WTC11 (cell line): Measurements from ENCODE around the gene SOX18. TPM values are rescaled to one million over a fixed set of nuclear protein-coding genes. Genes with fewer than 3 reads are reported as not detected.

Experiments used
- ATAC-seq: fragments of 200-7000 bp; cut with Tn5 transposase; 2 replicates; pipeline ENCODE4 v1.10.0; 2021; ENCODE audit warnings: mild to moderate bottlenecking, moderate library complexity
- CTCF ChIA-PET: fragments of 300-600 bp; sonication (Branson Sonifier 250); formaldehyde crosslinking; loops from one replicate; lab custom pipeline; 2021; ENCODE audit warnings: antibody characterized with exemption; lab: Charles Lee
- POLR2A ChIA-PET: fragments of 350-600 bp; sonication (Branson Sonifier 250); formaldehyde crosslinking; loops from one replicate; lab custom pipeline; 2021; ENCODE audit warnings: antibody characterized with exemption; lab: Charles Lee
- DNase-seq: peaks from one replicate; pipeline ENCODE4 v3.0.0; 2021; ENCODE audit warnings: low spot score
- H3K27ac Mint-ChIP-seq: 2 replicates; pipeline ENCODE4 v1.8.0; 2021; ENCODE audit warnings: mixed read lengths
- H3K27me3 Mint-ChIP-seq: 2 replicates; pipeline ENCODE4 v1.8.0; 2021; ENCODE audit warnings: low read depth, mild to moderate bottlenecking, moderate library complexity, mixed read lengths
- H3K36me3 Mint-ChIP-seq: 2 replicates; pipeline ENCODE4 v1.8.0; 2021; ENCODE audit warnings: mixed read lengths
- H3K4me1 Mint-ChIP-seq: 2 replicates; pipeline ENCODE4 v1.8.0; 2022; ENCODE audit warnings: mixed read lengths
- H3K4me3 Mint-ChIP-seq: 2 replicates; pipeline ENCODE4 v1.8.0; 2021; ENCODE audit warnings: mild to moderate bottlenecking, moderate library complexity, mixed read lengths
- H3K9me3 Mint-ChIP-seq: 2 replicates; pipeline ENCODE4 v1.8.0; 2021; ENCODE audit warnings: mixed read lengths
- ATF1 ChIP-seq: sonication (generic); formaldehyde crosslinking; IDR thresholded peaks from 2 replicates; pipeline ENCODE4 v1.8.1; 2023; ENCODE audit warnings: mild to moderate bottlenecking, moderate library complexity, missing genetic modification reagents
- CBFB ChIP-seq: sonication (generic); formaldehyde crosslinking; IDR thresholded peaks from 2 replicates; pipeline ENCODE4 v1.8.1; 2022; ENCODE audit warnings: mild to moderate bottlenecking, low read depth, missing genetic modification reagents
- CREB1 ChIP-seq: sonication (generic); formaldehyde crosslinking; IDR thresholded peaks from 2 replicates; pipeline ENCODE4 v1.8.0; 2023; ENCODE audit warnings: mild to moderate bottlenecking, missing genetic modification reagents
- CREM ChIP-seq: sonication (generic); formaldehyde crosslinking; IDR thresholded peaks from 2 replicates; pipeline ENCODE4 v1.8.1; 2022; ENCODE audit warnings: mild to moderate bottlenecking, missing genetic modification reagents, moderate library complexity
- CTCF ChIP-seq: fragments of 200-600 bp; IDR thresholded peaks from 2 replicates; pipeline ENCODE4 v1.8.0; 2022; ENCODE audit warnings: antibody characterized with exemption
- GABPB1 ChIP-seq: sonication (generic); formaldehyde crosslinking; IDR thresholded peaks from 2 replicates; pipeline ENCODE4 v1.8.1; 2023; ENCODE audit warnings: mild to moderate bottlenecking, missing genetic modification reagents
- JAZF1 ChIP-seq: fragments of 250-450 bp; sonication (Bioruptor Pico); IDR thresholded peaks from 2 replicates; pipeline ENCODE4 v1.9.0; 2021; ENCODE audit warnings: moderate library complexity, mild to moderate bottlenecking, inconsistent platforms
- PREB ChIP-seq: sonication (generic); formaldehyde crosslinking; IDR thresholded peaks from 2 replicates; pipeline ENCODE4 v1.8.1; 2022; ENCODE audit warnings: mild to moderate bottlenecking, missing genetic modification reagents, moderate library complexity, borderline replicate concordance
- PRRX2 ChIP-seq: fragments of 250-450 bp; sonication (Bioruptor Pico); IDR thresholded peaks from 2 replicates; pipeline ENCODE4 v1.8.0; 2021; ENCODE audit warnings: mild to moderate bottlenecking
- RELA ChIP-seq: sonication (generic); formaldehyde crosslinking; IDR thresholded peaks from 2 replicates; pipeline ENCODE4 v1.8.1; 2022; ENCODE audit warnings: missing genetic modification reagents, mild to moderate bottlenecking, borderline replicate concordance
- SMAD3 ChIP-seq: sonication (generic); formaldehyde crosslinking; IDR thresholded peaks from 2 replicates; pipeline ENCODE4 v1.8.0; 2022; ENCODE audit warnings: missing genetic modification reagents, mild to moderate bottlenecking, borderline replicate concordance
- TCF7 ChIP-seq: sonication (generic); formaldehyde crosslinking; IDR thresholded peaks from 2 replicates; pipeline ENCODE4 v1.8.0; 2022; ENCODE audit warnings: mild to moderate bottlenecking, low read depth, missing genetic modification reagents, moderate library complexity
- TEAD1 ChIP-seq: sonication (generic); formaldehyde crosslinking; IDR thresholded peaks from 2 replicates; pipeline ENCODE4 v1.8.0; 2022; ENCODE audit warnings: mild to moderate bottlenecking, missing genetic modification reagents
- USF1 ChIP-seq: sonication (generic); formaldehyde crosslinking; IDR thresholded peaks from 2 replicates; pipeline ENCODE4 v1.8.0; 2022; ENCODE audit warnings: mild to moderate bottlenecking, missing genetic modification reagents
- ZNF138 ChIP-seq: sonication (generic); formaldehyde crosslinking; conservative IDR thresholded peaks from 2 replicates; pipeline ENCODE4 v1.8.1; 2022; ENCODE audit warnings: mild to moderate bottlenecking, moderate library complexity, missing genetic modification reagents
- ZNF396 ChIP-seq: fragments of 250-450 bp; sonication (Bioruptor Pico); IDR thresholded peaks from 2 replicates; pipeline ENCODE4 v1.8.0; 2021; ENCODE audit warnings: mild to moderate bottlenecking, moderate library complexity, borderline replicate concordance
- total RNA-seq: library from RNA; stranded (reverse); gene quantifications from 3 replicates; pipeline ENCODE4 v1.2.3, GENCODE V29; 2021
- TF ChIP-seq, protein P1 (sequence below): fragments of 250-450 bp; sonication (Bioruptor Pico); conservative IDR thresholded peaks from 2 replicates; pipeline ENCODE4 v1.9.0; 2021; ENCODE audit warnings: mild to moderate bottlenecking
- TF ChIP-seq, protein P2 (sequence below): fragments of 250-450 bp; sonication (Bioruptor Pico); IDR thresholded peaks from 2 replicates; pipeline ENCODE4 v1.9.0; 2021; ENCODE audit warnings: moderate library complexity, mild to moderate bottlenecking, inconsistent platforms, borderline replicate concordance
- TF ChIP-seq, protein P3 (sequence below): sonication (generic); formaldehyde crosslinking; IDR thresholded peaks from 2 replicates; pipeline ENCODE4 v1.8.0; 2023; ENCODE audit warnings: mild to moderate bottlenecking, missing genetic modification reagents

SOX18 gene
- total RNA-seq, 1 experiment from 2014 or later: 0.81 TPM

DNA sequence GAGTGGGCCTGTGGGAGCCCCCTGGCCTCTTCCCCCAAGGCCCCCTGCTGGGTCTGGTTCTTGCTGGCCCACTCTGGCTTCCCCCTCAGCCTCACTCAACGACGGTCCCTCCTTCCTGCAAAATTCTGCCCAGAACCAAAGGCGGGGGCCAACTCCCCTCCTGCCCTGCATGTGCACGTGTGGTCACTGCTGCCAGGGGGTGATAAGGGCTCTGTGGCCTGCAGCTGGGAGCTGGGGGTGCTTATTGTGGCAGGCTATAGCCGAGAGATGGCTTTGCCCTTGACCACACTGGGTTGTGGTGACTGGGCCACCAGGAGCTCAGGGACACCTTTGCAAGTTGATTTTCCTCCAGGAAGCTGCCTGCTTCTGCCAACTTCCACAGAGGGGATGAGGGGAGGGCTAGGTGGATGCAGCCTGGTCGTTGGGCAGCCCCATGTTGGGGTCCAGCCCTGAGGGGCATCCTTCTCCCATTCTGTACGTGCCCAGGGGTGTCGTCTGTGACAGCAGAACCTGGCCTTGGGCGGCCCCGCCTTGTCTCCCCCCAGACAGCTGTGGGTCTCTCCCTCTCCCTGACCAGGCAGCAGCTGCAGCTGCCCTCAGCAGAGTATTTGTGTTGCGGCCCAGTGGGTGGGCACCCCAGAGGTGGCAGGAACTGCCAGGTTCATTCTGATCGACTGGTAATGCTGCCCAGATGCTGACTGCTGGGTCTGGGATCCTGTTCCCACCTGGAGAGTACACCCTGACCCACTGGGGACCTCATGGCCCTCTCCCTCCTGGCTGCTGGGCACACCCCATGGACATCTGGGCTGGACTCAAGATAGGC lies 19.2 kb upstream of the SOX18 start:
- CTCF ChIA-PET: interaction anchor here (0.7 to 2.2 kb wide), 4 partner anchors 14 to 51 kb away, joined by 3 to 12 read pairs (median 8); no protein-coding TSS in a partner anchor
- H3K36me3 Mint-ChIP-seq: no peaks in the 10 kb centered on the region
- peaks cover 2% of the 10 kb centered on the region; the same call in 1 of the 2 replicates for H3K27me3 Mint-ChIP-seq
- no peak overlapping the region for H3K4me3 Mint-ChIP-seq
- TF ChIP-seq TEAD1 (CRISPR knock-in tag): no peak
- TF ChIP-seq, all 79 proteins: peak for 0
- Mint-ChIP-seq H3K4me1 (peaks cover 26% of the 10 kb centered on the region), H3K9me3 (no peaks in the 10 kb centered on the region), H3K27ac (no peak overlapping the region)
- no peak for ATAC-seq
- DNase-seq: no peak
- POLR2A ChIA-PET: no interaction called here

DNA sequence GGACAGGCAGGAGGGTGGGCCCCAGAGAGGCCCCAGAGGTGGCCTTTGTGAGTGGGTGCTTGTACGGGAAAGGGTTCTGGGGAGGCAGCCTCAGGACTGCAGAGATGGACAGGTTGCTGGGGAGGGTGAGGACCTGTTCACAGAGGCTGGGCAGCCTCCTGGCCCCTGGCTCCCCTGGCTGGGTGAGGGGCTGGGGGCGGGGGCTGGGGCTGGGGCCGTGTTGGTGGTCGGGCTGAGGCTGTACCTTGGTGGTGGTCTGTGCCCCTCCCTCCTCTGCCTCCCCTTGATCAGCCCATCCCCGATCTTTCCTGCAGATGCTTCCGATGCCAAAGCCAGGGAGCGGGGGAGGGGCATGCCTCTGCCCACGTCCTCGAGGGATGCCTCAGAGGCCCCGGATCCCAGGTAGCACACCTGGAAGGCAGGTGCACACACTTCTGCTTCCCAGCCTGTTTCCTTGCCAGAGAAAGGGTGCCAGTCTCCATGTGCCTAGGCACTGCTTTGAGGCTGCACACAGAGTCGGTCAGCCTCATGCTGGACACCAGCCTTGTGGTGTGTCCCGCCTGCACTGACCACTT lies 18.4 kb upstream of the SOX18 start:
- DNase-seq (no peak), ATAC-seq (no peak)
- peaks cover 26% of the 10 kb centered on the region for H3K4me1 Mint-ChIP-seq
- CTCF ChIA-PET: interaction anchor here (0.7 kb wide), 1 partner anchor 29 kb away, joined by 3 read pairs; no protein-coding TSS in a partner anchor
- TF ChIP-seq GABPB1 (CRISPR knock-in tag) (no peak), SMAD3 (CRISPR knock-in tag) (no peak), TEAD1 (CRISPR knock-in tag) (no peak), ZNF138 (CRISPR knock-in tag) (no peak)
- TF ChIP-seq, protein P1, sequence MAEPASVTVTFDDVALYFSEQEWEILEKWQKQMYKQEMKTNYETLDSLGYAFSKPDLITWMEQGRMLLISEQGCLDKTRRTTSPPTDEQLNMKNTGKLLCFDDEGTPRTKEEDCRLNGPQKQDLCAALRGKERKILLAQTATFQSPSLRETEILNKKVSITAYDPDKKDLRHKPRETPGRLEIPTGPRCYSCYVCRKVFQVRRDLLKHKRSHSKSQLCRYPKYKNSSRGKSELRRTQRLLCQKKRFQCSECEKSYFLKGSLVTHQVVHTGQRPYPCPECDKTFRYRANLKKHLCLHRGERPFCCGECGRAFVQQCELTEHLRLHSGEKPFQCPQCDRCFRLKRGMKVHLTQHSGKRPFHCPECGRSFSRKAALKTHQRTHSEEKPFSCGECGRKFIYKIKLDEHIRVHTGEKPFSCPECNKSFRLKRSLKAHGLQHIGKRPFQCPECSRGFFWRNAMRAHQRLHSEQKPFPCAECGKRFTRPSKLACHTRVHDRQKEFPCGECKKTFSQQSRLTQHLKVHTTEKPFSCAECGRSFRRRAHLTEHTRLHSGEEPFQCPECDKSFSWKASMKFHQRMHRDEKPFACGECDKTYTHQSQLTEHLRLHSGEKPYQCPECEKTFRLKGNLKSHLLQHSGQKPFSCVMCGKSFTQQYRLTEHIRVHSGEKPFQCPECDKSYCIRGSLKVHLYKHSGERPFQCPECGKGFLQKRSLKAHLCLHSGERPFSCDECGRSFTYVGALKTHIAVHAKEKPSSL (CRISPR knock-in tag): no peak
- no peaks in the 10 kb centered on the region for H3K9me3 Mint-ChIP-seq
- peak overlapping the region; percentile 74; the same call in 1 of the 2 replicates for H3K27ac Mint-ChIP-seq
- H3K4me3 Mint-ChIP-seq: no peak overlapping the region
- POLR2A ChIA-PET: no interaction called here
- no peaks in the 10 kb centered on the region for H3K36me3 Mint-ChIP-seq
- H3K27me3 Mint-ChIP-seq: peaks cover 2% of the 10 kb centered on the region; the same call in 1 of the 2 replicates

- ChIA-PET CTCF (interaction anchor here (0.7 to 2.1 kb wide), 4 partner anchors 10 to 87 kb away, joined by 3 to 16 read pairs (median 7); partner anchors contain the start of genes OPRL1, PRPF6 and RGS19), POLR2A (interaction anchor here (1.4 kb wide), 1 partner anchor 13 kb away, joined by 4 read pairs; the partner anchor contains the start of gene OPRL1)
- Mint-ChIP-seq H3K27me3 (peaks cover 2% of the 10 kb centered on the region; the same call in 1 of the 2 replicates), H3K9me3 (no peaks in the 10 kb centered on the region), H3K36me3 (no peaks in the 10 kb centered on the region), H3K4me3 (no peak overlapping the region), H3K4me1 (peaks cover 30% of the 10 kb centered on the region), H3K27ac (peak overlapping the region; percentile 30; the same call in 1 of the 2 replicates)
- DNase-seq (no peak), ATAC-seq (no peak)
- TF ChIP-seq CREM (CRISPR knock-in tag) (no peak), CTCF (no peak), TCF7 (CRISPR knock-in tag) (no peak), PRRX2 (CRISPR knock-in tag) (no peak), ATF1 (CRISPR knock-in tag) (no peak), GABPB1 (CRISPR knock-in tag) (no peak), CREB1 (CRISPR knock-in tag) (no peak), USF1 (CRISPR knock-in tag) (no peak), CBFB (CRISPR knock-in tag) (no peak), PREB (CRISPR knock-in tag) (no peak), JAZF1 (CRISPR knock-in tag) (no peak), ZNF396 (CRISPR knock-in tag) (no peak), RELA (no peak)
- TF ChIP-seq, protein P2, sequence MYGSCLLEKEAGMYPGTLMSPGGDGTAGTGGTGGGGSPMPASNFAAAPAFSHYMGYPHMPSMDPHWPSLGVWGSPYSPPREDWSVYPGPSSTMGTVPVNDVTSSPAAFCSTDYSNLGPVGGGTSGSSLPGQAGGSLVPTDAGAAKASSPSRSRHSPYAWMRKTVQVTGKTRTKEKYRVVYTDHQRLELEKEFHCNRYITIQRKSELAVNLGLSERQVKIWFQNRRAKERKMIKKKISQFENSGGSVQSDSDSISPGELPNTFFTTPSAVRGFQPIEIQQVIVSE (CRISPR knock-in tag): no peak
- TF ChIP-seq, protein P3, sequence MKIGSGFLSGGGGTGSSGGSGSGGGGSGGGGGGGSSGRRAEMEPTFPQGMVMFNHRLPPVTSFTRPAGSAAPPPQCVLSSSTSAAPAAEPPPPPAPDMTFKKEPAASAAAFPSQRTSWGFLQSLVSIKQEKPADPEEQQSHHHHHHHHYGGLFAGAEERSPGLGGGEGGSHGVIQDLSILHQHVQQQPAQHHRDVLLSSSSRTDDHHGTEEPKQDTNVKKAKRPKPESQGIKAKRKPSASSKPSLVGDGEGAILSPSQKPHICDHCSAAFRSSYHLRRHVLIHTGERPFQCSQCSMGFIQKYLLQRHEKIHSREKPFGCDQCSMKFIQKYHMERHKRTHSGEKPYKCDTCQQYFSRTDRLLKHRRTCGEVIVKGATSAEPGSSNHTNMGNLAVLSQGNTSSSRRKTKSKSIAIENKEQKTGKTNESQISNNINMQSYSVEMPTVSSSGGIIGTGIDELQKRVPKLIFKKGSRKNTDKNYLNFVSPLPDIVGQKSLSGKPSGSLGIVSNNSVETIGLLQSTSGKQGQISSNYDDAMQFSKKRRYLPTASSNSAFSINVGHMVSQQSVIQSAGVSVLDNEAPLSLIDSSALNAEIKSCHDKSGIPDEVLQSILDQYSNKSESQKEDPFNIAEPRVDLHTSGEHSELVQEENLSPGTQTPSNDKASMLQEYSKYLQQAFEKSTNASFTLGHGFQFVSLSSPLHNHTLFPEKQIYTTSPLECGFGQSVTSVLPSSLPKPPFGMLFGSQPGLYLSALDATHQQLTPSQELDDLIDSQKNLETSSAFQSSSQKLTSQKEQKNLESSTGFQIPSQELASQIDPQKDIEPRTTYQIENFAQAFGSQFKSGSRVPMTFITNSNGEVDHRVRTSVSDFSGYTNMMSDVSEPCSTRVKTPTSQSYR (CRISPR knock-in tag): no peak
These were observed 17.7 kb upstream of the SOX18 start for GRCh38 chr20:64067005-64067632.
